Activated B cell treated with CpG ODN at 0.5 μM for 24 hours (primary cell): ENCODE results near the gene HCCS. TPM values are rescaled to one million over a fixed set of nuclear protein-coding genes. Genes with fewer than 3 reads are reported as not detected.

Experiments
- ATAC-seq: fragments of 200-7000 bp; cut with Tn5 transposase; one replicate; pipeline ENCODE4 v1.10.0; 2021; ENCODE audit warnings: low read depth, mild to moderate bottlenecking, moderate library complexity
- CTCF ChIA-PET: fragments of 350-600 bp; sonication (Branson Sonifier 250); formaldehyde crosslinking; loops from one replicate; lab custom pipeline; 2021; ENCODE audit warnings: antibody characterized with exemption; lab: Charles Lee
- POLR2A ChIA-PET: fragments of 350-600 bp; sonication (Branson Sonifier 250); formaldehyde crosslinking; loops from one replicate; lab custom pipeline; 2021; ENCODE audit warnings: antibody characterized with exemption; lab: Charles Lee
- DNase-seq: peaks from one replicate; pipeline ENCODE4 v3.0.0; 2022
- H3K27ac Mint-ChIP-seq: one replicate; pipeline ENCODE4 v1.8.0; 2020; ENCODE audit warnings: mixed read lengths
- H3K27me3 Mint-ChIP-seq: one replicate; pipeline ENCODE4 v1.8.0; 2021; ENCODE audit warnings: mixed read lengths
- H3K36me3 Mint-ChIP-seq: one replicate; pipeline ENCODE4 v1.8.0; 2021; ENCODE audit warnings: low read depth, mixed read lengths
- H3K4me1 Mint-ChIP-seq: one replicate; pipeline ENCODE4 v1.8.0; 2021; ENCODE audit warnings: mixed read lengths
- H3K4me3 Mint-ChIP-seq: one replicate; pipeline ENCODE4 v1.8.0; 2020; ENCODE audit warnings: mild to moderate bottlenecking, mixed read lengths
- H3K9me3 Mint-ChIP-seq: one replicate; pipeline ENCODE4 v1.8.0; 2020; ENCODE audit warnings: mixed read lengths
- intact Hi-C: fragments of 100-400 bp; cut with micrococcal nuclease; formaldehyde crosslinking; loops from one replicate; pipeline ENCODE4 v1.15.1; 2024
- total RNA-seq: library from RNA; stranded (reverse); gene quantifications from 2 replicates; pipeline ENCODE4 v1.2.3, GENCODE V29; 2022
- TF ChIP-seq, protein P1 (sequence below): fragments of 200-600 bp; IDR thresholded peaks from one replicate; pipeline ENCODE4 v1.8.0; 2022; ENCODE audit warnings: antibody characterized with exemption, mild to moderate bottlenecking

The HCCS gene
- total RNA-seq, 1 donor from 2014 or later, result 26.6 TPM

- Mint-ChIP-seq H3K36me3 (no peaks in the 10 kb centered on the region), H3K27me3 (no peaks in the 10 kb centered on the region), H3K4me1 (peaks cover 2% of the 10 kb centered on the region), H3K9me3 (no peaks in the 10 kb centered on the region), H3K4me3 (no peak overlapping the region), H3K27ac (no peak overlapping the region)
- ChIA-PET CTCF (no interaction called here), POLR2A (no interaction called here)
- peak; percentile 65 for ATAC-seq
- TF ChIP-seq, protein P1, sequence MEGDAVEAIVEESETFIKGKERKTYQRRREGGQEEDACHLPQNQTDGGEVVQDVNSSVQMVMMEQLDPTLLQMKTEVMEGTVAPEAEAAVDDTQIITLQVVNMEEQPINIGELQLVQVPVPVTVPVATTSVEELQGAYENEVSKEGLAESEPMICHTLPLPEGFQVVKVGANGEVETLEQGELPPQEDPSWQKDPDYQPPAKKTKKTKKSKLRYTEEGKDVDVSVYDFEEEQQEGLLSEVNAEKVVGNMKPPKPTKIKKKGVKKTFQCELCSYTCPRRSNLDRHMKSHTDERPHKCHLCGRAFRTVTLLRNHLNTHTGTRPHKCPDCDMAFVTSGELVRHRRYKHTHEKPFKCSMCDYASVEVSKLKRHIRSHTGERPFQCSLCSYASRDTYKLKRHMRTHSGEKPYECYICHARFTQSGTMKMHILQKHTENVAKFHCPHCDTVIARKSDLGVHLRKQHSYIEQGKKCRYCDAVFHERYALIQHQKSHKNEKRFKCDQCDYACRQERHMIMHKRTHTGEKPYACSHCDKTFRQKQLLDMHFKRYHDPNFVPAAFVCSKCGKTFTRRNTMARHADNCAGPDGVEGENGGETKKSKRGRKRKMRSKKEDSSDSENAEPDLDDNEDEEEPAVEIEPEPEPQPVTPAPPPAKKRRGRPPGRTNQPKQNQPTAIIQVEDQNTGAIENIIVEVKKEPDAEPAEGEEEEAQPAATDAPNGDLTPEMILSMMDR, result no peak
- intact Hi-C loops, result loop anchor here (1.0 to 10.0 kb wide), 7 partner anchors 226 to 1631 kb away; no protein-coding TSS in a partner anchor
- no peak for DNase-seq
Observed at GRCh38 chrX:11143931-11144678, 33.0 kb downstream of the HCCS start.

GRCh38 chrX:11146411-11146810, 35.3 kb downstream of the HCCS start:
- intact Hi-C loops, result loop anchor here (10.0 kb wide), 1 partner anchor 1628 kb away; no protein-coding TSS in a partner anchor
- TF ChIP-seq, protein P1, result no peak
- H3K9me3 Mint-ChIP-seq, result no peaks in the 10 kb centered on the region
- no peak for DNase-seq
- no peak for ATAC-seq
- H3K27ac Mint-ChIP-seq, result no peak overlapping the region
- ChIA-PET POLR2A (no interaction called here), CTCF (no interaction called here)
- H3K27me3 Mint-ChIP-seq, result no peaks in the 10 kb centered on the region
- H3K4me3 Mint-ChIP-seq, result no peak overlapping the region
- H3K36me3 Mint-ChIP-seq, result no peaks in the 10 kb centered on the region
- peaks cover 2% of the 10 kb centered on the region for H3K4me1 Mint-ChIP-seq

DNA sequence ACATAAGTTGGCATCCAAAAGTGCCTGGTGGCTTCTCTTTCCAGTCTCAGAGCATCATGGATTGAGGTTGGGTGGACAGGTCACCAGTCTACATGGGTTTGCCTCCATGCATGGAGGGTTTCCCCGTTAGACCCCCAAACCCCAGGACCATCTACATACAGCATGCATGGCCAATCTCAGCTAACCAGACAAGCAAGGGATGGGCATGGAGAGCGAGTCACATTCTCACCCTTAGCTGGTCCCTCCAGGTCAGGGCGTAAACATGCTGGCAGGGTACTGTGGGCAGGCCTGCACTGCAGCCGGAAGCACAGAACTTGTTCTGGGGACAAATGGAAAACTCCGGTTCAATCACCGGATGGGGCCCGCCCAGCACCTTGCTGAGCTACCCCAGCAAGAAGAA, 37.3 kb downstream of the HCCS start:
- intact Hi-C loops, result loop anchor here (10.0 kb wide), 1 partner anchor 1626 kb away; no protein-coding TSS in a partner anchor
- ATAC-seq, result no peak

GRCh38 chrX:11151799-11152559, 40.8 kb downstream of the HCCS start:
- no peak overlapping the region for H3K27ac Mint-ChIP-seq
- ATAC-seq, result no peak
- no peaks in the 10 kb centered on the region for H3K27me3 Mint-ChIP-seq
- ChIA-PET POLR2A (no interaction called here), CTCF (no interaction called here)
- intact Hi-C loops, result no loop called here
- TF ChIP-seq, protein P1, result no peak
- H3K9me3 Mint-ChIP-seq, result no peaks in the 10 kb centered on the region
- no peaks in the 10 kb centered on the region for H3K36me3 Mint-ChIP-seq
- no peaks in the 10 kb centered on the region for H3K4me1 Mint-ChIP-seq
- H3K4me3 Mint-ChIP-seq, result no peak overlapping the region
- DNase-seq, result no peak

More for the DNA sequence above, 37.3 kb downstream of the HCCS start:
- no peak for DNase-seq
- TF ChIP-seq, protein P1, result no peak
- no peak overlapping the region for H3K4me3 Mint-ChIP-seq
- ChIA-PET POLR2A (no interaction called here), CTCF (no interaction called here)
- peaks cover 2% of the 10 kb centered on the region for H3K4me1 Mint-ChIP-seq
- no peaks in the 10 kb centered on the region for H3K36me3 Mint-ChIP-seq
- no peaks in the 10 kb centered on the region for H3K27me3 Mint-ChIP-seq
- H3K27ac Mint-ChIP-seq, result no peak overlapping the region
- H3K9me3 Mint-ChIP-seq, result no peaks in the 10 kb centered on the region

DNA sequence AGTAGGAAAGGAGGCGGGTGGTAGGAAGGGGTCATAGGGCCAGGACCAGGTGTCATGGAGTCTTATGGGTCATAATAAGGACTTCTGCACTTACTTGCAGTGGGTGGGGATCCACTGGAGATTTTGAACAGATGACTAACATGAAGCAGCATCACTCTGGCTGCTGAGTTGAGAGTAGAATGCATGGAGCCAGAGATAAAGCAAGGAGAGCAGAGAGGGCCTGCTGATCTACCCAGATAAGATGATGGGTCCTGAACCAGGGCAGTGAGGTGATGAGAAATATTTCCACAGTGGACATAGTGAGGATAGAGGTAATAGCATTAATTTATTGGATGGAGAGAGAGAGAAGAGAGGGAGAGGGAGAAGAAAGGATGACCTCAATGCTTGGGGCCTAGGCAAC, 48.0 kb downstream of the HCCS start:
- Mint-ChIP-seq H3K4me1 (peaks cover 7% of the 10 kb centered on the region), H3K4me3 (no peak overlapping the region), H3K27ac (no peak overlapping the region), H3K36me3 (no peaks in the 10 kb centered on the region), H3K27me3 (no peaks in the 10 kb centered on the region), H3K9me3 (no peaks in the 10 kb centered on the region)
- POLR2A ChIA-PET, result no interaction called here
- intact Hi-C loops, result no loop called here
- TF ChIP-seq, protein P1, result no peak
- CTCF ChIA-PET, result no interaction called here
- DNase-seq (no peak), ATAC-seq (no peak)
